Ovary (tissue), 9 donors: ENCODE results near the gene SH3BP1. TPM values are rescaled to one million over a fixed set of nuclear protein-coding genes. Genes with fewer than 3 reads are reported as not detected.
"Not testable (repeated sequence)": the region's sequence is repeated elsewhere in the genome, so short reads cannot be mapped to it uniquely, and the experiment has no call there.

ENCODE experiments used
- DNase-seq, 5 donors: peaks; one replicate each; pipeline ENCODE4 v3.0.0-alpha.2; 2019 to 2020
- H3K27ac ChIP-seq, 2 donors: fragments of 200-600 bp; one replicate each; pipeline versions ENCODE4 v1.5.1 to v1.8.0; 2019 to 2022
- H3K27me3 ChIP-seq: fragments of 200-600 bp; one replicate; pipeline ENCODE4 v1.8.0; 2022
- H3K36me3 ChIP-seq: fragments of 200-600 bp; sonication (generic); one replicate; pipeline ENCODE4 v1.5.1; 2019
- H3K4me1 ChIP-seq: one replicate; pipeline ENCODE4 v1.8.1; 2013; ENCODE audit warnings: mild to moderate bottlenecking, moderate library complexity; ENCODE audit not compliant: insufficient read depth
- H3K4me3 ChIP-seq: fragments of 200-600 bp; sonication (generic); one replicate; pipeline ENCODE4 v1.5.1; 2017
- H3K9me3 ChIP-seq, 2 donors: fragments of 200-600 bp in 1 of 2; sonication (generic) in 1 of 2; one replicate each; pipeline versions ENCODE4 v1.5.1 to v1.8.1; 2013 to 2019; ENCODE audit warnings: mild to moderate bottlenecking in 1 of 2, moderate library complexity in 1 of 2
- CTCF ChIP-seq, 3 donors: fragments of 450-650 bp in 2 of 3; fragments of 200-600 bp in 1 of 3; IDR thresholded peaks; one replicate each; pipeline versions ENCODE4 v1.5.1 to v1.8.0; 2016 to 2022; ENCODE audit warnings: antibody characterized with exemption in 3 of 3, mild to moderate bottlenecking in 1 of 3
- EP300 ChIP-seq: sonication (generic); formaldehyde crosslinking; IDR thresholded peaks from one replicate; pipeline ENCODE4 v1.6.1; 2017; ENCODE audit warnings: antibody characterized with exemption
- POLR2A ChIP-seq: fragments of 450-650 bp; IDR thresholded peaks from one replicate; pipeline ENCODE4 v1.6.1; 2017; ENCODE audit warnings: antibody characterized with exemption, mild to moderate bottlenecking, moderate library complexity
- whole genome bisulfite sequencing, 3 donors: extraction: QIAGEN DNeasy Blood & Tissue Kit in 1 of 3; methylation state at CpG; one replicate each; pipeline versions ENCODE4 v1.1.5 to v1.1.7; 2013 to 2017; 5-methylcytosine and 5-hydroxymethylcytosine counted together
- intact Hi-C, 4 donors: fragments of 100-400 bp; cut with DNase I; formaldehyde crosslinking; loops; one replicate each; pipeline versions ENCODE4 v1.11.0 to v1.15.1; 2022 to 2023
- polyA plus RNA-seq, 2 donors: library from polyadenylated mRNA; stranded (reverse); fragments of 200-250 nt in 1 of 2; fragments of 350-450 nt in 1 of 2; fragmentation: Illumina TruSeq in 1 of 2; extraction: RNeasy Lipid Tissue Mini Kit (QIAGEN cat#74804) in 1 of 2; gene quantifications; one replicate each; pipeline ENCODE4 v1.2.3, GENCODE V29; 2013 to 2014
- total RNA-seq, 7 donors: library from RNA; depleted of rRNA in 2 of 7; stranded (reverse); fragments of >200 nt in 2 of 7; fragmentation: NEBNext Ultra II Directional in 3 of 7; extraction: Animal tissue kit (Norgen Biotek cat#: 25700) in 3 of 7; gene quantifications; one replicate each; pipeline versions ENCODE4 v1.1.0 to v1.2.4, GENCODE V29; 2016 to 2023
- donor health status: DM: no; HTN: no; CAD: no; lungs with moderate emphysema.
- donor health status: DM: no; HTN: no; CAD: no.
- donor health status: Bipolar disorder and iron deficiency.
- donor health status: DM: yes; HTN: yes; CAD: no.
- donor health status: DM: no; HTN: no; CAD: no.
- donor health status: DM: yes; HTN: yes; CAD: no.

Gene SH3BP1
- total and polyA plus RNA-seq, 9 donors, result 2.0 to 13.3 (median 8.2) TPM

- intact Hi-C loops, result loop anchor here in 1 of 4 donors (10.0 kb wide), 1 partner anchor 89 kb away; no protein-coding TSS in a partner anchor
- peak; percentile 71 to 88 (median 79) for DNase-seq
- H3K36me3 ChIP-seq, result no peaks in the 10 kb centered on the region
- TF ChIP-seq POLR2A, result peak; percentile 57
- no peak for TF ChIP-seq EP300
- peak in 1 of 3 donors; percentile 35 for TF ChIP-seq CTCF (IDR thresholded peaks at IDR 0.05)
- H3K27me3 ChIP-seq, result no peaks in the 10 kb centered on the region
- H3K9me3 ChIP-seq, result no peaks in the 10 kb centered on the region
- 1% methylated on average over 62 of the region's 62 CpGs for WGBS, 3 donors
- peaks cover 2% of the 10 kb centered on the region for H3K4me1 ChIP-seq
- peak within 1 kb of the TSS; percentile 76 to 82 for H3K27ac ChIP-seq
- peak within 1 kb of the TSS; percentile 73 for H3K4me3 ChIP-seq
Observed at GRCh38 chr22:37686002-37686982, 46.8 kb downstream of the SH3BP1 start, which contains the start of gene NOL12. Gene NOL12, plus strand, starts transcription at chr22:37686343. Its CDS starts 50 bp downstream, at chr22:37686393.

- Histone ChIP-seq H3K4me3 (no peak overlapping the region), H3K27ac (no peak overlapping the region), H3K4me1 (peaks cover 2% of the 10 kb centered on the region), H3K36me3 (no peaks in the 10 kb centered on the region), H3K9me3 (no peaks in the 10 kb centered on the region), H3K27me3 (no peaks in the 10 kb centered on the region)
- WGBS, 3 donors, result 88 to 95% (median 92%) methylated on average over 7 of the region's 7 CpGs
- intact Hi-C loops, result no loop called here
- DNase-seq, result no peak
- no peak for TF ChIP-seq CTCF (IDR thresholded peaks at IDR 0.05)
- no peak for TF ChIP-seq POLR2A
- TF ChIP-seq EP300, result no peak
Observed at GRCh38 chr22:37690407-37690806, 50.9 kb downstream of the SH3BP1 start.

- no peaks in the 10 kb centered on the region for H3K27me3 ChIP-seq
- intact Hi-C loops, result no loop called here
- no peaks in the 10 kb centered on the region for H3K9me3 ChIP-seq
- no peaks in the 10 kb centered on the region for H3K36me3 ChIP-seq
- H3K4me1 ChIP-seq, result peaks cover 4% of the 10 kb centered on the region
- no peak for DNase-seq
- WGBS, 3 donors, result 87 to 89% (median 89%) methylated on average over 17 to 18 of the region's 18 CpGs
- TF ChIP-seq POLR2A (no peak), CTCF (IDR thresholded peaks at IDR 0.05) (no peak)
- H3K4me3 ChIP-seq, result no peak overlapping the region
- H3K27ac ChIP-seq, result no peak overlapping the region
Observed at GRCh38 chr22:37690901-37691504, 51.5 kb downstream of the SH3BP1 start.

DNA sequence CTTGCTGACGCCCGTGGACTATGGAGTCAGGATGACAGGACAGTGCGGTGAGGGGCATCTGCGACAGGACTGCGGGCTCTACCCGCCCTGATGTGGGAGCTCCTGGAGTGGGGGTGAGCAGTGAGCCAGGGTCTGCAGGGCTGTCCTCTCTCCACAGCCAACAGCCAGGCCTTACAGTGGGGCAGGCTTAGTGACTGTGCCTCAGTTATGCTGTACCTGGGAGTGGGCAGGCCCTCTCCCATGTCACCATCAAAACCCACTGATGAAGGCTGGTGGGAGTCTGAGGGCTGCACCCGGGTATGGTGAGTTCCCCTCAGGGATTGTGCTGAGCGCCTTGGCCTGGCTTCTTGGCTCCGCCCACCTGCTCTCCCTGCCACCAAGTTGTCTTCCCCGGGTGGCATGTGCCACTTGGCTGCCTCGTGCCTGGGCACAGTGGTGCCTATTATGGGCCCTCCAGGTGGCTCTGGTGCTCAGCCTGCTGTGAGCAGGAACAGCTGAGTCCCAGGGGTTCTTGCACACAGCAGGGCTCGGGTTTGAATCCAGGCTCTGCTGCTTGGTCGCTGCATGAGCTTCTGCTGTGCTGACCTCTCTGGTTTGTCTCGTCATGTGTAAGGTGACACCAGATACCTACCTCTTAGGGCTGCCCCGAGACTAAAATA is 53.3 kb downstream of the SH3BP1 start:
- no peaks in the 10 kb centered on the region for H3K9me3 ChIP-seq
- peaks cover 6% of the 10 kb centered on the region for H3K4me1 ChIP-seq
- DNase-seq, result no peak
- TF ChIP-seq EP300 (no peak), CTCF (IDR thresholded peaks at IDR 0.05) (no peak), POLR2A (no peak)
- no peaks in the 10 kb centered on the region for H3K27me3 ChIP-seq
- no peaks in the 10 kb centered on the region for H3K36me3 ChIP-seq
- intact Hi-C loops, result no loop called here
- H3K4me3 ChIP-seq, result no peak overlapping the region
- no peak overlapping the region for H3K27ac ChIP-seq
- 87 to 94% (median 90%) methylated on average over 15 of the region's 15 CpGs for WGBS, 3 donors

GRCh38 chr22:37694131-37694530 is 54.7 kb downstream of the SH3BP1 start:
- 86 to 93% (median 91%) methylated on average over 7 of the region's 7 CpGs for WGBS, 3 donors
- not testable (repeated sequence) for H3K4me1 ChIP-seq, H3K9me3 ChIP-seq

GRCh38 chr22:37696260-37696656 is 56.8 kb downstream of the SH3BP1 start:
- intact Hi-C loops, H3K9me3 ChIP-seq, H3K27ac ChIP-seq, H3K27me3 ChIP-seq, DNase-seq, H3K36me3 ChIP-seq, H3K4me1 ChIP-seq: not testable (repeated sequence)
- 15 to 22% (median 22%) methylated on average over 13 of the region's 13 CpGs for WGBS, 3 donors
- H3K4me3 ChIP-seq, result peak overlapping the region; percentile 9

More at GRCh38 chr22:37694131-37694530, 54.7 kb downstream of the SH3BP1 start:
- DNase-seq, H3K27me3 ChIP-seq, H3K4me3 ChIP-seq, intact Hi-C loops, H3K27ac ChIP-seq, H3K36me3 ChIP-seq: not testable (repeated sequence)
